Measurements from ENCODE around the gene SLC28A1. TPM values are rescaled to one million over a fixed set of nuclear protein-coding genes. Genes with fewer than 3 reads are reported as not detected.

Gene SLC28A1
- total and polyA plus RNA-seq, 2 donors (not counting 1 experiment from before 2014, with no cell fraction given): not detected

GRCh38 chr15:84871428-84871985 lies 13.0 kb upstream of the SLC28A1 start:
- 99% methylated on average over 8 of the region's 9 CpGs for WGBS (ENCODE audit: insufficient coverage)
- intact Hi-C loops (cut with micrococcal nuclease): no loop called here
- no peak for ATAC-seq (ENCODE audit: low read depth)
- Histone ChIP-seq H4K20me1 (ENCODE audit: control insufficient read depth, insufficient read depth, low read length, poor library complexity, severe bottlenecking) (no peaks in the 10 kb centered on the region), H3K9ac (ENCODE audit: low read length) (no peak overlapping the region), H3K4me3 (ENCODE audit: control extremely low read depth in 1 of 5, extremely low read depth in 1 of 5, insufficient read depth in 1 of 5, low read depth in 2 of 5, low read length in 4 of 5) (no peak overlapping the region), H3K4me1 (ENCODE audit: control insufficient read depth in 2 of 2, insufficient read depth in 2 of 2, low read length in 2 of 2) (no peaks in the 10 kb centered on the region), H3K36me3 (replicated peaks in 1 of 2; ENCODE audit: control extremely low read depth in 1 of 2, control insufficient read depth in 1 of 2, extremely low read depth in 1 of 2, insufficient read depth in 2 of 2, low read length in 1 of 2) (no peaks in the 10 kb centered on the region), H3K9me3 (ENCODE audit: control extremely low read depth in 1 of 3, control insufficient read depth in 2 of 3, insufficient read depth in 1 of 3, low read length in 2 of 3) (no peaks in the 10 kb centered on the region), H3K27me3 (replicated peaks in 1 of 4; ENCODE audit: control extremely low read depth in 1 of 4, control insufficient read depth in 3 of 4, insufficient read depth in 4 of 4, low read length in 3 of 4) (no peaks in the 10 kb centered on the region), H3K4me2 (replicated peaks; ENCODE audit: low read depth, low read length, poor library complexity, severe bottlenecking) (no peak overlapping the region), H2AFZ (ENCODE audit: insufficient read depth, low read depth, low read length, poor library complexity, severe bottlenecking) (no peak overlapping the region), H3K27ac (ENCODE audit: low read length in 2 of 2) (no peak overlapping the region), H3K79me2 (ENCODE audit: control insufficient read depth, insufficient read depth, low read length) (no peaks in the 10 kb centered on the region)
- H3K4me1 Mint-ChIP-seq: no peaks in the 10 kb centered on the region
- H3K9me3 Mint-ChIP-seq (ENCODE audit: insufficient read depth): no peaks in the 10 kb centered on the region
- no peak overlapping the region for H3K27ac Mint-ChIP-seq
- CTCF ChIA-PET: interaction anchor here (1.0 to 2.2 kb wide), 3 partner anchors 273 to 284 kb away, joined by 3 to 8 read pairs (median 3); no protein-coding TSS in a partner anchor
- POLR2A ChIA-PET: no interaction called here
- DNase-seq: no peak
- TF ChIP-seq EZH2 (IDR thresholded peaks at IDR 0.05; ENCODE audit: borderline replicate concordance, insufficient read depth, low read depth, low read length, poor library complexity, severe bottlenecking): no peak
- TF ChIP-seq, protein P1, sequence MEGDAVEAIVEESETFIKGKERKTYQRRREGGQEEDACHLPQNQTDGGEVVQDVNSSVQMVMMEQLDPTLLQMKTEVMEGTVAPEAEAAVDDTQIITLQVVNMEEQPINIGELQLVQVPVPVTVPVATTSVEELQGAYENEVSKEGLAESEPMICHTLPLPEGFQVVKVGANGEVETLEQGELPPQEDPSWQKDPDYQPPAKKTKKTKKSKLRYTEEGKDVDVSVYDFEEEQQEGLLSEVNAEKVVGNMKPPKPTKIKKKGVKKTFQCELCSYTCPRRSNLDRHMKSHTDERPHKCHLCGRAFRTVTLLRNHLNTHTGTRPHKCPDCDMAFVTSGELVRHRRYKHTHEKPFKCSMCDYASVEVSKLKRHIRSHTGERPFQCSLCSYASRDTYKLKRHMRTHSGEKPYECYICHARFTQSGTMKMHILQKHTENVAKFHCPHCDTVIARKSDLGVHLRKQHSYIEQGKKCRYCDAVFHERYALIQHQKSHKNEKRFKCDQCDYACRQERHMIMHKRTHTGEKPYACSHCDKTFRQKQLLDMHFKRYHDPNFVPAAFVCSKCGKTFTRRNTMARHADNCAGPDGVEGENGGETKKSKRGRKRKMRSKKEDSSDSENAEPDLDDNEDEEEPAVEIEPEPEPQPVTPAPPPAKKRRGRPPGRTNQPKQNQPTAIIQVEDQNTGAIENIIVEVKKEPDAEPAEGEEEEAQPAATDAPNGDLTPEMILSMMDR (IDR thresholded peaks at IDR 0.05): no peak
- H3K4me3 Mint-ChIP-seq: no peak overlapping the region
- H3K27me3 Mint-ChIP-seq: no peaks in the 10 kb centered on the region

DNA sequence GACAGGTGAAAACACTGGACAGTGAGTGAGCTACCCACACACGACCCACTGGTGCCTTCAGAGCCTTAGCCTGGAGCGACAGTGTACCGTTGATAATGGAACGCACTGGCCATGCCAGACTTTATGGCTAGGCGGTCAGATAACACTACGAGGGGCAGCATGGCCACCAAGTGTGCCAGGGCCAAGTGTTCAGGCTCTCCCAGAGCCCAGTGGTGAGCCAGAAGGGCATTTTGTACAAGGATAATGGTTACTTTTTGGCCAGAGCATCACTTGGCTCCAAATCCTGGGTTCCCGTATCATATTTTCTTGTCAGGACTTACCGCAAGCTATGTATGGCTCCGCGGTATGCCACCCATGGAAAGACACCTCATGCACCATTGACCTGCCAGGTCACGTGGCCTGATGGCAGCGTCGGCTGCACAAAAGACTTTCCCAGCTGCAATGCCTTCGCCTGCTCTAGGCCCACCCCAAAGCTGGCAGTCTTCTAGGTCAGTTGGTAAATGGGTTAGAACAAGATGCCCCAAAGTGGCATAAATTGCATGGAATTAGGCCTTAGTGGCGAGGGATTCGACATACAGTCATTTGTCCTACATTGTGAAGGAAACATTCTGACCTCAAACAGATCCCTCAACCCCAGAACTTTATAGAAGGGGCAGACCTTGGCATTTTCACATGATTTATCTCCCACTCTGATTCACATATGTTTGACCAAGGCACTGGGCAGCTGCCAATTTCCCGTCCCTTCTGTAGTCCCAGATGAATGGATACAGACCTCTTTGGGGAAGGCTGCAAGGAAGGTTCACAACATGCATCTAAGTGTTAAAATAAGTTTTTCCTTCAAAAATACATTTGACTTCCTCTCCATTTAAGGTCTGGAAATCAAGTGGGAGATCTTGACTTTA lies 12.2 kb upstream of the SLC28A1 start:
- no peaks in the 10 kb centered on the region for H3K9me3 Mint-ChIP-seq (ENCODE audit: insufficient read depth)
- ChIA-PET CTCF (interaction anchor here (1.0 to 2.2 kb wide), 4 partner anchors 27 to 285 kb away, joined by 3 to 8 read pairs (median 4); no protein-coding TSS in a partner anchor), POLR2A (no interaction called here)
- WGBS (ENCODE audit: insufficient coverage): 91% methylated on average over 16 of the region's 17 CpGs
- H3K79me2 ChIP-seq (ENCODE audit: control insufficient read depth, insufficient read depth, low read length): no peaks in the 10 kb centered on the region
- H3K4me3 Mint-ChIP-seq: no peak overlapping the region
- no peak overlapping the region for H3K4me2 ChIP-seq (replicated peaks; ENCODE audit: low read depth, low read length, poor library complexity, severe bottlenecking)
- DNase-seq (no peak), ATAC-seq (ENCODE audit: low read depth) (no peak)
- H3K27ac ChIP-seq (ENCODE audit: low read length in 2 of 2): no peak overlapping the region
- H3K27me3 Mint-ChIP-seq: no peaks in the 10 kb centered on the region
- no peaks in the 10 kb centered on the region for H4K20me1 ChIP-seq (ENCODE audit: control insufficient read depth, insufficient read depth, low read length, poor library complexity, severe bottlenecking)
- H3K9ac ChIP-seq (ENCODE audit: low read length): no peak overlapping the region
- no peak for TF ChIP-seq EZH2 (IDR thresholded peaks at IDR 0.05; ENCODE audit: borderline replicate concordance, insufficient read depth, low read depth, low read length, poor library complexity, severe bottlenecking)
- TF ChIP-seq, protein P1 (IDR thresholded peaks at IDR 0.05): no peak
- H3K4me1 ChIP-seq (ENCODE audit: control insufficient read depth in 2 of 2, insufficient read depth in 2 of 2, low read length in 2 of 2): no peaks in the 10 kb centered on the region
- H2AFZ ChIP-seq (ENCODE audit: insufficient read depth, low read depth, low read length, poor library complexity, severe bottlenecking): no peak overlapping the region
- H3K27me3 ChIP-seq (replicated peaks in 1 of 4; ENCODE audit: control extremely low read depth in 1 of 4, control insufficient read depth in 3 of 4, insufficient read depth in 4 of 4, low read length in 3 of 4): no peaks in the 10 kb centered on the region
- H3K36me3 ChIP-seq (replicated peaks in 1 of 2; ENCODE audit: control extremely low read depth in 1 of 2, control insufficient read depth in 1 of 2, extremely low read depth in 1 of 2, insufficient read depth in 2 of 2, low read length in 1 of 2): no peaks in the 10 kb centered on the region
- H3K4me1 Mint-ChIP-seq: no peaks in the 10 kb centered on the region
- H3K27ac Mint-ChIP-seq: no peak overlapping the region
- intact Hi-C loops (cut with micrococcal nuclease): no loop called here
- H3K9me3 ChIP-seq (ENCODE audit: control extremely low read depth in 1 of 3, control insufficient read depth in 2 of 3, insufficient read depth in 1 of 3, low read length in 2 of 3): no peaks in the 10 kb centered on the region
- H3K4me3 ChIP-seq (ENCODE audit: control extremely low read depth in 1 of 5, extremely low read depth in 1 of 5, insufficient read depth in 1 of 5, low read depth in 2 of 5, low read length in 4 of 5): no peak overlapping the region

All from B cell (primary cell).